ENCODE results near the gene TYW3.

GRCh38 chr1:74732960-74733603 lies at the start of gene TYW3, which contains the start of gene CRYZ:
- TF ChIP-seq, protein P1, sequence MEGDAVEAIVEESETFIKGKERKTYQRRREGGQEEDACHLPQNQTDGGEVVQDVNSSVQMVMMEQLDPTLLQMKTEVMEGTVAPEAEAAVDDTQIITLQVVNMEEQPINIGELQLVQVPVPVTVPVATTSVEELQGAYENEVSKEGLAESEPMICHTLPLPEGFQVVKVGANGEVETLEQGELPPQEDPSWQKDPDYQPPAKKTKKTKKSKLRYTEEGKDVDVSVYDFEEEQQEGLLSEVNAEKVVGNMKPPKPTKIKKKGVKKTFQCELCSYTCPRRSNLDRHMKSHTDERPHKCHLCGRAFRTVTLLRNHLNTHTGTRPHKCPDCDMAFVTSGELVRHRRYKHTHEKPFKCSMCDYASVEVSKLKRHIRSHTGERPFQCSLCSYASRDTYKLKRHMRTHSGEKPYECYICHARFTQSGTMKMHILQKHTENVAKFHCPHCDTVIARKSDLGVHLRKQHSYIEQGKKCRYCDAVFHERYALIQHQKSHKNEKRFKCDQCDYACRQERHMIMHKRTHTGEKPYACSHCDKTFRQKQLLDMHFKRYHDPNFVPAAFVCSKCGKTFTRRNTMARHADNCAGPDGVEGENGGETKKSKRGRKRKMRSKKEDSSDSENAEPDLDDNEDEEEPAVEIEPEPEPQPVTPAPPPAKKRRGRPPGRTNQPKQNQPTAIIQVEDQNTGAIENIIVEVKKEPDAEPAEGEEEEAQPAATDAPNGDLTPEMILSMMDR (IDR thresholded peaks at IDR 0.05) = no peak
- TF ChIP-seq, protein P2, sequence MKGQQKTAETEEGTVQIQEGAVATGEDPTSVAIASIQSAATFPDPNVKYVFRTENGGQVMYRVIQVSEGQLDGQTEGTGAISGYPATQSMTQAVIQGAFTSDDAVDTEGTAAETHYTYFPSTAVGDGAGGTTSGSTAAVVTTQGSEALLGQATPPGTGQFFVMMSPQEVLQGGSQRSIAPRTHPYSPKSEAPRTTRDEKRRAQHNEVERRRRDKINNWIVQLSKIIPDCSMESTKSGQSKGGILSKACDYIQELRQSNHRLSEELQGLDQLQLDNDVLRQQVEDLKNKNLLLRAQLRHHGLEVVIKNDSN (CRISPR knock-in tag; IDR thresholded peaks at IDR 0.05) = no peak
- TF ChIP-seq TCF7 (CRISPR knock-in tag; IDR thresholded peaks at IDR 0.05; ENCODE audit: low read depth) = no peak
- TF ChIP-seq HMGXB4 (CRISPR knock-in tag; IDR thresholded peaks at IDR 0.05) = peak; percentile 87
- no peak for TF ChIP-seq ELF4 (CRISPR knock-in tag; IDR thresholded peaks at IDR 0.05; ENCODE audit: low read depth)
- no peak for TF ChIP-seq ZNF396 (CRISPR knock-in tag; IDR thresholded peaks at IDR 0.05; ENCODE audit: borderline replicate concordance)
